NCI-H748 treated with DMSO at 0.1 percent for 48 hours (cell line): Measurements from ENCODE around the gene CKM.
"Not testable (repeated sequence)": the region's sequence is repeated elsewhere in the genome, so short reads cannot be mapped to it uniquely, and the experiment has no call there.

Source experiments
- DNase-seq: peaks from one replicate; lab custom pipeline; 2025; lab: John Stamatoyannopoulos, UW

The CKM gene

GRCh38 chr19:45320997-45321775 is 1.5 kb downstream of the CKM start:
- no peak for DNase-seq

- no peak for DNase-seq
Observed at GRCh38 chr19:45315304-45315703, 7.4 kb downstream of the CKM start.

GRCh38 chr19:45314708-45315245 is 7.9 kb downstream of the CKM start:
- no peak for DNase-seq

- not testable (repeated sequence) for DNase-seq
Observed at GRCh38 chr19:45312285-45312684, 10.4 kb downstream of the CKM start.

GRCh38 chr19:45311621-45312020 is 11.1 kb downstream of the CKM start:
- no peak for DNase-seq

- DNase-seq: not testable (repeated sequence)
Observed at GRCh38 chr19:45309322-45309721, 13.4 kb downstream of the CKM start.

- no peak for DNase-seq
Observed at GRCh38 chr19:45307361-45307760, 15.3 kb downstream of the CKM start.

GRCh38 chr19:45306518-45307027 is 16.1 kb downstream of the CKM start:
- peak; percentile 67 for DNase-seq

- no peak for DNase-seq
Observed at GRCh38 chr19:45306040-45306439, 16.6 kb downstream of the CKM start.

GRCh38 chr19:45305421-45305820 is 17.3 kb downstream of the CKM start:
- DNase-seq: no peak

GRCh38 chr19:45305007-45305406 is 17.7 kb downstream of the CKM start:
- DNase-seq: no peak

- no peak for DNase-seq
Observed at GRCh38 chr19:45304141-45304926, 18.3 kb downstream of the CKM start.

GRCh38 chr19:45303269-45304060 is 19.2 kb downstream of the CKM start:
- no peak for DNase-seq

- DNase-seq: no peak
Observed at GRCh38 chr19:45302416-45302815, 20.3 kb downstream of the CKM start.

- DNase-seq: no peak
Observed at GRCh38 chr19:45299719-45300118, 23.0 kb downstream of the CKM start.

GRCh38 chr19:45298264-45298663 is 24.4 kb downstream of the CKM start:
- no peak for DNase-seq

- DNase-seq: no peak
Observed at GRCh38 chr19:45297674-45298073, 25.0 kb downstream of the CKM start.

GRCh38 chr19:45296355-45296754 is 26.3 kb downstream of the CKM start:
- DNase-seq: no peak

- DNase-seq: no peak
Observed at GRCh38 chr19:45295873-45296272, 26.8 kb downstream of the CKM start.

GRCh38 chr19:45294291-45295029 is 28.2 kb downstream of the CKM start:
- no peak for DNase-seq

- no peak for DNase-seq
Observed at GRCh38 chr19:45293682-45294081, 29.0 kb downstream of the CKM start.
